Measurements from ENCODE around the gene TPRN. TPM values are rescaled to one million over a fixed set of nuclear protein-coding genes. Genes with fewer than 3 reads are reported as not detected.

The TPRN gene
- total and polyA plus RNA-seq, 12 donors: 10.2 to 31.5 (median 20.4) TPM

DNA sequence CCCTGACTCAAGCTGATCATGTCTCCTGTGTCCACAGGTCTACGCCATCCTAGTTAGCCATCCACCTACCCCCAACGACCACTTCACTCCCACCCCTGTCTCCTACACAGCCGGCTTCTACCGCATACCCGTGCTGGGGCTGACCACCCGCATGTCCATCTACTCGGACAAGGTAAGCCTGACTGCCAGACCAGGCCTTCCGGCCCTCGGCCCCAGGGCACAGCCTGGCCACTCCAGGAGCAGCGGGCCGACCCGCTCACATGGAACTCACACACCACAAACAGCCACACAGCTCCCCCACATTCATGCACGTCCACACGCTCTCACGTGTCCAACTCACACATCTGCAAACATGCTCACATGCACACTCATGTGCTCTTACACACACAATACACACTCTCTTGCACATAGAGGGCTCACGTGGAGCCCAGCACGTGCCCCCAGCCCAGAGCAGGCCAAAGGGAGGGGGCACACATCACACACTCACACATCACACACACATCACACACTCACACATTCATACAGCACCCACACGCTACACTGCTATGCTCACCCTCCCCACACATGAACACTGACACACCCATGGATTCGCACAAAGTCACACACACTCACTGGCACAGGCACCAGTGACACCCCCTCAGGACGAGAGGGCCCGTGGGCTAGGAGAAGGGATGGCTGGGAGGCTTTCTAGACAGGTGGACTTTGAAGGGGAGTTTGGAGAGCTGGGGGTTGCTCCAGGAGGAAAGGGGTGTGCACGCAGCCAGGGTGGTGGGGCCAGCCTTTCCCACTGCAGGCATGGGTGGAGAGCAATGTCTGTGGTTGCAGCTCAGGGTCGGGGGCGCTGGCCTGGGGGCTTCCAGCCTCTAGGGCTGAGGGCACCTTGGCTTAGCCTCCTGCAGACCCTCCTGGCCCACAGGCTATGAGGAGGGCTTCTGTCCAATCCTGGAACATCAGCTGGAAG is 58.3 kb downstream of the TPRN start:
- Histone ChIP-seq H3K36me3 (no peaks in the 10 kb centered on the region), H3K4me1 (peaks cover 0 to 7% (median 5%) of the 10 kb centered on the region in 9 donors), H3K4me3 (no peak overlapping the region), H3K27ac (no peak overlapping the region), H3K9me3 (no peaks in the 10 kb centered on the region), H3K27me3 (peaks cover 39 to 88% (median 84%) of the 10 kb centered on the region in 7 donors)
- DNase-seq (no peak), ATAC-seq (no peak)
- WGBS, 2 donors: 73 to 78% methylated on average over 24 of the region's 24 CpGs
- intact Hi-C loops (cut with DNase I): loop anchor here in 1 of 10 donors (5.0 kb wide), 1 partner anchor 35 kb away; no protein-coding TSS in a partner anchor
- TF ChIP-seq, protein P1, sequence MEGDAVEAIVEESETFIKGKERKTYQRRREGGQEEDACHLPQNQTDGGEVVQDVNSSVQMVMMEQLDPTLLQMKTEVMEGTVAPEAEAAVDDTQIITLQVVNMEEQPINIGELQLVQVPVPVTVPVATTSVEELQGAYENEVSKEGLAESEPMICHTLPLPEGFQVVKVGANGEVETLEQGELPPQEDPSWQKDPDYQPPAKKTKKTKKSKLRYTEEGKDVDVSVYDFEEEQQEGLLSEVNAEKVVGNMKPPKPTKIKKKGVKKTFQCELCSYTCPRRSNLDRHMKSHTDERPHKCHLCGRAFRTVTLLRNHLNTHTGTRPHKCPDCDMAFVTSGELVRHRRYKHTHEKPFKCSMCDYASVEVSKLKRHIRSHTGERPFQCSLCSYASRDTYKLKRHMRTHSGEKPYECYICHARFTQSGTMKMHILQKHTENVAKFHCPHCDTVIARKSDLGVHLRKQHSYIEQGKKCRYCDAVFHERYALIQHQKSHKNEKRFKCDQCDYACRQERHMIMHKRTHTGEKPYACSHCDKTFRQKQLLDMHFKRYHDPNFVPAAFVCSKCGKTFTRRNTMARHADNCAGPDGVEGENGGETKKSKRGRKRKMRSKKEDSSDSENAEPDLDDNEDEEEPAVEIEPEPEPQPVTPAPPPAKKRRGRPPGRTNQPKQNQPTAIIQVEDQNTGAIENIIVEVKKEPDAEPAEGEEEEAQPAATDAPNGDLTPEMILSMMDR (IDR thresholded peaks at IDR 0.05): no peak

Small RNAs within 50 kb of the gene (microRNA-seq; reads per million reads assigned to microRNA genes)
- gene MIR3621: 0 reads per million in 2 donors

Other genes with a start within 250 kb of the TPRN start
Only the 30 nearest of the 32 such genes appear.
- gene PTGDS, start 223.2 kb downstream of the TPRN start, total RNA-seq: 1,000 to 10,000 TPM; 1,129 to 5,119 (median 4,014) TPM
- 1,000 to 10,000 TPM; 2,970 to 3,711 TPM for gene PTGDS, start 223.2 kb downstream of the TPRN start, polyA plus RNA-seq
- 10 to 100 TPM in 2 of 10 donors, 1 to 10 TPM in 8; 1.4 to 10.9 (median 6.4) TPM for gene LCNL1, start 217.7 kb downstream of the TPRN start, total RNA-seq
- 10 to 100 TPM in 1 of 2 donors, under 1 TPM in 1; 0.10 to 10.3 TPM for gene LCNL1, start 217.7 kb downstream of the TPRN start, polyA plus RNA-seq
- gene PAXX, start 208.3 kb downstream of the TPRN start, total RNA-seq: 10 to 100 TPM; 12.7 to 29.5 (median 16.1) TPM
- 100 to 1,000 TPM in 1 of 2 donors, 10 to 100 TPM in 1; 51.7 to 131 TPM for gene PAXX, start 208.3 kb downstream of the TPRN start, polyA plus RNA-seq
- gene CLIC3, start 204.2 kb downstream of the TPRN start, total RNA-seq: 10 to 100 TPM in 1 of 10 donors, 1 to 10 TPM in 8, under 1 TPM in 1; 0.46 to 11.5 (median 3.0) TPM
- 10 to 100 TPM in 1 of 2 donors, 1 to 10 TPM in 1; 9.5 to 21.4 TPM for gene CLIC3, start 204.2 kb downstream of the TPRN start, polyA plus RNA-seq
- gene ABCA2, start 172.5 kb downstream of the TPRN start, total RNA-seq: 10 to 100 TPM; 23.6 to 42.6 (median 28.1) TPM
- 10 to 100 TPM; 16.0 to 46.7 TPM for gene ABCA2, start 172.5 kb downstream of the TPRN start, polyA plus RNA-seq
- under 1 TPM in 5 of 10 donors, not detected in 5; 0.13 to 0.30 (median 0.15) TPM for gene FUT7, start 168.7 kb downstream of the TPRN start, total RNA-seq
- gene FUT7, start 168.7 kb downstream of the TPRN start, polyA plus RNA-seq: under 1 TPM; 0.07 to 0.15 TPM
- 10 to 100 TPM; 29.1 to 74.3 (median 52.6) TPM for gene NPDC1, start 154.6 kb downstream of the TPRN start, total RNA-seq
- gene NPDC1, start 154.6 kb downstream of the TPRN start, polyA plus RNA-seq: 100 to 1,000 TPM in 1 of 2 donors, 10 to 100 TPM in 1; 74.2 to 153 TPM
- 1 to 10 TPM in 8 of 10 donors, under 1 TPM in 2; 0.32 to 2.5 (median 1.6) TPM for gene ENTPD2, start 146.7 kb downstream of the TPRN start, total RNA-seq
- 1 to 10 TPM in 1 of 2 donors, under 1 TPM in 1; 0.96 to 3.3 TPM for gene ENTPD2, start 146.7 kb downstream of the TPRN start, polyA plus RNA-seq
- 1 to 10 TPM in 1 of 10 donors, under 1 TPM in 8, not detected in 1; 0.06 to 1.1 (median 0.11) TPM for gene SAPCD2, start 130.2 kb downstream of the TPRN start, total RNA-seq
- under 1 TPM; 0.15 to 0.23 TPM for gene SAPCD2, start 130.2 kb downstream of the TPRN start, polyA plus RNA-seq
- 10 to 100 TPM in 4 of 10 donors, 1 to 10 TPM in 6; 6.0 to 16.5 (median 8.5) TPM for gene UAP1L1, start 123.2 kb downstream of the TPRN start, total RNA-seq
- gene UAP1L1, start 123.2 kb downstream of the TPRN start, polyA plus RNA-seq: 10 to 100 TPM in 1 of 2 donors, 1 to 10 TPM in 1; 3.4 to 24.3 TPM
- 10 to 100 TPM; 16.9 to 27.7 (median 20.9) TPM for gene MAN1B1, start 113.8 kb downstream of the TPRN start, total RNA-seq
- 10 to 100 TPM; 25.5 to 71.4 TPM for gene MAN1B1, start 113.8 kb downstream of the TPRN start, polyA plus RNA-seq
- gene DPP7, start 86.0 kb downstream of the TPRN start, total RNA-seq: 100 to 1,000 TPM in 7 of 10 donors, 10 to 100 TPM in 3; 91.4 to 167 (median 118) TPM
- gene DPP7, start 86.0 kb downstream of the TPRN start, polyA plus RNA-seq: 100 to 1,000 TPM; 152 to 677 TPM
- gene GRIN1, start 61.6 kb downstream of the TPRN start, total RNA-seq: not detected
- gene GRIN1, start 61.6 kb downstream of the TPRN start, polyA plus RNA-seq: not detected
- not detected for gene LRRC26, start 30.7 kb downstream of the TPRN start, total RNA-seq
- not detected for gene LRRC26, start 30.7 kb downstream of the TPRN start, polyA plus RNA-seq
- gene TMEM210, start 28.7 kb downstream of the TPRN start, total RNA-seq: not detected
- gene TMEM210, start 28.7 kb downstream of the TPRN start, polyA plus RNA-seq: not detected
- 10 to 100 TPM; 24.6 to 44.8 (median 27.7) TPM for gene ANAPC2, start 12.2 kb downstream of the TPRN start, total RNA-seq
- gene ANAPC2, start 12.2 kb downstream of the TPRN start, polyA plus RNA-seq: 10 to 100 TPM; 23.7 to 69.6 TPM
- gene SSNA1, start 12.1 kb downstream of the TPRN start, total RNA-seq: 10 to 100 TPM; 47.3 to 73.5 (median 56.7) TPM
- 100 to 1,000 TPM; 146 to 168 TPM for gene SSNA1, start 12.1 kb downstream of the TPRN start, polyA plus RNA-seq
- 10 to 100 TPM; 36.4 to 46.2 (median 41.7) TPM for gene TMEM203, start 4.9 kb upstream of the TPRN start, total RNA-seq
- 10 to 100 TPM; 39.4 to 51.2 TPM for gene TMEM203, start 4.9 kb upstream of the TPRN start, polyA plus RNA-seq
- gene NDOR1, start 5.0 kb upstream of the TPRN start, total RNA-seq: 10 to 100 TPM in 1 of 10 donors, 1 to 10 TPM in 9; 4.6 to 10.1 (median 5.4) TPM
- 10 to 100 TPM in 1 of 2 donors, 1 to 10 TPM in 1; 6.5 to 10.6 TPM for gene NDOR1, start 5.0 kb upstream of the TPRN start, polyA plus RNA-seq
- 10 to 100 TPM; 20.7 to 34.5 (median 24.1) TPM for gene RNF208, start 21.5 kb upstream of the TPRN start, total RNA-seq
- 10 to 100 TPM; 14.2 to 83.8 TPM for gene RNF208, start 21.5 kb upstream of the TPRN start, polyA plus RNA-seq
- under 1 TPM in 6 of 10 donors, not detected in 4; 0.21 to 0.71 (median 0.37) TPM for gene CYSRT1, start 24.4 kb upstream of the TPRN start, total RNA-seq
- gene CYSRT1, start 24.4 kb upstream of the TPRN start, polyA plus RNA-seq: under 1 TPM; 0.19 to 0.59 TPM
- gene RNF224, start 26.8 kb upstream of the TPRN start, total RNA-seq: under 1 TPM in 1 of 10 donors, not detected in 9; 0.14 TPM
- not detected for gene RNF224, start 26.8 kb upstream of the TPRN start, polyA plus RNA-seq
- gene SLC34A3, start 30.2 kb upstream of the TPRN start, total RNA-seq: not detected
- gene SLC34A3, start 30.2 kb upstream of the TPRN start, polyA plus RNA-seq: not detected
- gene TUBB4B, start 40.5 kb upstream of the TPRN start, total RNA-seq: 100 to 1,000 TPM; 211 to 495 (median 330) TPM
- 100 to 1,000 TPM; 522 to 992 TPM for gene TUBB4B, start 40.5 kb upstream of the TPRN start, polyA plus RNA-seq
- gene STPG3, start 50.5 kb upstream of the TPRN start, total RNA-seq: under 1 TPM in 3 of 10 donors, not detected in 7; 0.24 to 0.32 (median 0.32) TPM
- under 1 TPM in 1 of 2 donors, not detected in 1; 0.44 TPM for gene STPG3, start 50.5 kb upstream of the TPRN start, polyA plus RNA-seq
- 10 to 100 TPM; 31.6 to 47.1 (median 39.2) TPM for gene NELFB, start 54.6 kb upstream of the TPRN start, total RNA-seq
- gene NELFB, start 54.6 kb upstream of the TPRN start, polyA plus RNA-seq: 10 to 100 TPM; 31.5 to 52.9 TPM
- gene TOR4A, start 77.0 kb upstream of the TPRN start, total RNA-seq: 10 to 100 TPM; 15.2 to 21.5 (median 16.8) TPM
- 10 to 100 TPM in 1 of 2 donors, 1 to 10 TPM in 1; 4.7 to 11.5 TPM for gene TOR4A, start 77.0 kb upstream of the TPRN start, polyA plus RNA-seq
- 10 to 100 TPM in 7 of 10 donors, 1 to 10 TPM in 3; 2.6 to 20.8 (median 11.7) TPM for gene NRARP, start 101.5 kb upstream of the TPRN start, total RNA-seq
- 1 to 10 TPM; 2.0 to 5.4 TPM for gene NRARP, start 101.5 kb upstream of the TPRN start, polyA plus RNA-seq
- 10 to 100 TPM in 3 of 10 donors, 1 to 10 TPM in 7; 7.8 to 14.0 (median 9.2) TPM for gene EXD3, start 222.4 kb upstream of the TPRN start, total RNA-seq
- 10 to 100 TPM in 1 of 2 donors, 1 to 10 TPM in 1; 5.8 to 33.0 TPM for gene EXD3, start 222.4 kb upstream of the TPRN start, polyA plus RNA-seq
- gene NOXA1, start 222.7 kb upstream of the TPRN start, total RNA-seq: 1 to 10 TPM; 2.5 to 5.3 (median 3.0) TPM
- 10 to 100 TPM in 1 of 2 donors, under 1 TPM in 1; 0.62 to 10.6 TPM for gene NOXA1, start 222.7 kb upstream of the TPRN start, polyA plus RNA-seq

All from heart right ventricle (tissue), 16 donors.